Colonic mucosa (tissue), 4 donors: ENCODE measurements around the gene JAG2. TPM values are rescaled to one million over a fixed set of nuclear protein-coding genes. Genes with fewer than 3 reads are reported as not detected.
A peak's percentile ranks its signal among the peaks of the same experiment; 100 is the strongest.

Experiments
- DNase-seq: peaks from one replicate; pipeline ENCODE4 v3.0.0-alpha.2; 2020
- H3K27ac ChIP-seq: fragments of 200-600 bp; one replicate; pipeline ENCODE4 v1.8.0; 2021
- H3K27me3 ChIP-seq: fragments of 200-600 bp; one replicate; pipeline ENCODE4 v1.8.0; 2021
- H3K36me3 ChIP-seq: fragments of 200-600 bp; one replicate; pipeline ENCODE4 v1.8.0; 2021
- H3K4me1 ChIP-seq: fragments of 200-600 bp; one replicate; pipeline ENCODE4 v1.8.0; 2021; ENCODE audit warnings: mild to moderate bottlenecking
- H3K4me3 ChIP-seq: fragments of 200-600 bp; one replicate; pipeline ENCODE4 v1.8.0; 2021
- H3K9ac ChIP-seq, 2 donors: one replicate each; pipeline ENCODE4 v1.7.0; 2013; ENCODE audit warnings: control low read depth in 2 of 2, low read depth in 2 of 2, low read length in 2 of 2
- H3K9me3 ChIP-seq: fragments of 200-600 bp; one replicate; pipeline ENCODE4 v1.8.0; 2021
- CTCF ChIP-seq: fragments of 200-600 bp; IDR thresholded peaks from one replicate; pipeline ENCODE4 v1.8.0; 2022; ENCODE audit warnings: antibody characterized with exemption, mild to moderate bottlenecking
- intact Hi-C: fragments of 100-400 bp; cut with DNase I; formaldehyde crosslinking; loops from one replicate; pipeline ENCODE4 v1.14.1; 2022
- total RNA-seq, 2 donors: library from RNA; stranded (reverse); fragmentation: NEBNext Ultra II Directional in 1 of 2; extraction: Animal tissue kit (Norgen Biotek cat#: 25700) in 1 of 2; gene quantifications; one replicate each; pipeline ENCODE4 v1.2.1, GENCODE V29; 2021
- donor health status: healthy.
- donor health status: DM: no; HTN: no; CAD: no.
- donor health status: DM: no; HTN: no; CAD: no.

The JAG2 gene
- total RNA-seq, 2 donors from 2014 or later, result 8.2 to 11.0 TPM

GRCh38 chr14:105165761-105166485 lies 2.7 kb downstream of the JAG2 start:
- no peak overlapping the region for H3K27ac ChIP-seq
- DNase-seq, result no peak
- intact Hi-C loops, result no loop called here
- peaks cover 12% of the 10 kb centered on the region for H3K27me3 ChIP-seq
- TF ChIP-seq CTCF, result no peak
- H3K4me3 ChIP-seq, result no peak overlapping the region
- no peaks in the 10 kb centered on the region for H3K9me3 ChIP-seq
- no peak overlapping the region for H3K9ac ChIP-seq
- H3K36me3 ChIP-seq, result no peaks in the 10 kb centered on the region
- peaks cover 8% of the 10 kb centered on the region for H3K4me1 ChIP-seq

- Histone ChIP-seq H3K9ac (no peak overlapping the region), H3K36me3 (no peaks in the 10 kb centered on the region), H3K27me3 (peaks cover 12% of the 10 kb centered on the region), H3K9me3 (no peaks in the 10 kb centered on the region), H3K27ac (no peak overlapping the region), H3K4me1 (peaks cover 8% of the 10 kb centered on the region), H3K4me3 (no peak overlapping the region)
- intact Hi-C loops, result no loop called here
- TF ChIP-seq CTCF, result no peak
- peak; percentile 46 for DNase-seq
These were observed 3.4 kb downstream of the JAG2 start for GRCh38 chr14:105165134-105165704.

GRCh38 chr14:105163040-105163742 lies 5.4 kb downstream of the JAG2 start:
- TF ChIP-seq CTCF, result no peak
- H3K4me1 ChIP-seq, result peaks cover 5% of the 10 kb centered on the region
- H3K27me3 ChIP-seq, result peaks cover 3% of the 10 kb centered on the region
- intact Hi-C loops, result no loop called here
- no peak overlapping the region for H3K27ac ChIP-seq
- H3K4me3 ChIP-seq, result no peak overlapping the region
- no peak overlapping the region for H3K9ac ChIP-seq
- no peak for DNase-seq
- H3K9me3 ChIP-seq, result no peaks in the 10 kb centered on the region
- H3K36me3 ChIP-seq, result no peaks in the 10 kb centered on the region

GRCh38 chr14:105162669-105162979 lies 6.0 kb downstream of the JAG2 start:
- TF ChIP-seq CTCF, result no peak
- H3K9me3 ChIP-seq, result no peaks in the 10 kb centered on the region
- no peaks in the 10 kb centered on the region for H3K36me3 ChIP-seq
- H3K9ac ChIP-seq, result no peak overlapping the region
- intact Hi-C loops, result no loop called here
- peaks cover under 1% of the 10 kb centered on the region for H3K27me3 ChIP-seq
- DNase-seq, result no peak
- no peak overlapping the region for H3K4me3 ChIP-seq
- H3K4me1 ChIP-seq, result peaks cover 5% of the 10 kb centered on the region
- no peak overlapping the region for H3K27ac ChIP-seq

GRCh38 chr14:105161964-105162668 lies 6.5 kb downstream of the JAG2 start:
- Histone ChIP-seq H3K27me3 (no peaks in the 10 kb centered on the region), H3K4me3 (no peak overlapping the region), H3K9ac (no peak overlapping the region), H3K36me3 (no peaks in the 10 kb centered on the region), H3K4me1 (peaks cover 5% of the 10 kb centered on the region), H3K9me3 (no peaks in the 10 kb centered on the region), H3K27ac (no peak overlapping the region)
- TF ChIP-seq CTCF, result no peak
- intact Hi-C loops, result no loop called here
- DNase-seq, result no peak
